ENCODE results near the gene ATF5. TPM values are rescaled to one million over a fixed set of nuclear protein-coding genes. Genes with fewer than 3 reads are reported as not detected.
A peak's percentile ranks its signal among the peaks of the same experiment; 100 is the strongest.

Gene ATF5
- total RNA-seq, 3 donors from 2014 or later = 10.7 to 25.0 (median 16.1) TPM

DNA sequence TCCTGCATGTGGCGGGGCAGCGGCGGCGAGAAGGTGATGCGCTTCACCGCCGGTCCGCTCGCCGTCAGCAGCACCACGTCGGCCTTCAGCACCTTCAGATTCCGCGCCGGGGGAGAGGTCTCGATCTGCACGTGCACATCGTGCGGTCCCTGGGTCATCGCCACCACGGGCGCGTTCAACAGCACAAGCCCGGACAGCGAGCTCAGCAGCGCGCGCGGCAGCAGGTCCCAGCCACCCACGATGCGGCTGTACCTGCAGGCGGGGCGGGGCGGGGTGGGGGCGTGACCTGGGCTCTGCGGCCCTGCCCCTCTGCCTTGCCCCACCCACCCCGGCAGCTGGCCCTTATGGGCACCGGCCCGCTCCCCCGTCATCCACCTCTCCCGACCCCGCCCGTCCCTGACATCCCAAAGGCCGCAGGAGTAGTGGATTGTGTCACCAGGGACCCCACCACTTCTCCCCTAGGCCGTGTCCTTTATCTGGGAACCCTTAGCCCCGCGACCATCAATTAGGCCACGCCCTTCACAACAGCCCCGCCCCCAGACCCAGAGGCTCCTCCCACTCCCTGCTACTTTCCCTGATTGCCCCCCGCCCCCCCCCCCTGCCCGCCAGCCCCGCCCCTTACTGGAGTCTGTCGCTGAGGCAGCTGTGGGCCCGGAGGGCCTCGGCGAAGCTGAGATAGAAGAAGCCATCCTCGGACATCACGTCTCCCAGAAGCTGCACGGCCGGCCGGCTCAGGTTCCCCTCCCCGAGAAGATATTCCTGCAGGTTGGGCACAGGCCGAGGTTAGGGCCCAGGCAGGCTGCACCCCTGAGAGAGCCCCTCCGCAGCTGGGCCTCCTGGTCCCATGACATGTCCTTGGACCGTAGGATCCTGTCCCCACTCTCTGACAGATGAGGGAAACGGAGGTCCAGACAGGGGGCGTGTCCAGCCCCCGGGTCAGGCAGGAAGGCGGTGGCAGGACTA, 38.4 kb upstream of the ATF5 start:
- TF ChIP-seq CTCF (IDR thresholded peaks at IDR 0.05) = no peak
- H3K4me3 ChIP-seq = no peak overlapping the region
- ATAC-seq (peak; percentile 85), DNase-seq (peak; percentile 77 to 81 (median 78))
- H3K4me1 ChIP-seq (ENCODE audit: low read depth) = peaks cover 8% of the 10 kb centered on the region
- H3K9me3 ChIP-seq = no peaks in the 10 kb centered on the region
- intact Hi-C loops (cut with DNase I, micrococcal nuclease) = no loop called here
- no peaks in the 10 kb centered on the region for H3K36me3 ChIP-seq (ENCODE audit: low read depth)

- no peak for ATAC-seq
- Histone ChIP-seq H3K9me3 (no peaks in the 10 kb centered on the region), H3K4me3 (no peak overlapping the region), H3K36me3 (ENCODE audit: low read depth) (no peaks in the 10 kb centered on the region), H3K4me1 (ENCODE audit: low read depth) (peaks cover 8% of the 10 kb centered on the region)
- no peak for TF ChIP-seq CTCF (IDR thresholded peaks at IDR 0.05)
- no peak for DNase-seq
- intact Hi-C loops (cut with DNase I, micrococcal nuclease) = no loop called here
These were observed 37.6 kb upstream of the ATF5 start for GRCh38 chr19:49891393-49891792.

DNA sequence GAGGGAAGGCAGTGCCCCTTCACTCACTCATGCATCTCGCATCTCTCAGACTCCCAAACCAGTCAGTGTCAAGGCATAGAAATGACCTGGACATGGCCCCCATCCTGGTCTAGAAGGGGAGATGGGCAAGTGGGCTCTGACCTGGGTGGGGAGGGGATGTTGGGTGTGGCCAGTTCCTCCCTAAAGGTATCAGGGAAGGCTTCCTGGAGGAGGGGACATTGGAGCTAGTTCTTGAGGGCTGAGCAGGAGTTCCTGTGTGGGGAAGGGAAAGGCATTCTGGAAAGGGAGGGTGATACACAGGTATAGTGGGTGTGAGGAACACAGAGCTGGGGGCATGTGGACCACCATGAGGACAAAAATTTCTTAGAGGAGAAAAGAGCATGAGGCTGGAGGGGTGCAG, 36.3 kb upstream of the ATF5 start:
- Histone ChIP-seq H3K9me3 (no peaks in the 10 kb centered on the region), H3K4me3 (no peak overlapping the region), H3K4me1 (ENCODE audit: low read depth) (peaks cover 11% of the 10 kb centered on the region), H3K36me3 (ENCODE audit: low read depth) (no peaks in the 10 kb centered on the region)
- ATAC-seq (no peak), DNase-seq (no peak)
- intact Hi-C loops (cut with DNase I, micrococcal nuclease) = no loop called here
- no peak for TF ChIP-seq CTCF (IDR thresholded peaks at IDR 0.05)

DNA sequence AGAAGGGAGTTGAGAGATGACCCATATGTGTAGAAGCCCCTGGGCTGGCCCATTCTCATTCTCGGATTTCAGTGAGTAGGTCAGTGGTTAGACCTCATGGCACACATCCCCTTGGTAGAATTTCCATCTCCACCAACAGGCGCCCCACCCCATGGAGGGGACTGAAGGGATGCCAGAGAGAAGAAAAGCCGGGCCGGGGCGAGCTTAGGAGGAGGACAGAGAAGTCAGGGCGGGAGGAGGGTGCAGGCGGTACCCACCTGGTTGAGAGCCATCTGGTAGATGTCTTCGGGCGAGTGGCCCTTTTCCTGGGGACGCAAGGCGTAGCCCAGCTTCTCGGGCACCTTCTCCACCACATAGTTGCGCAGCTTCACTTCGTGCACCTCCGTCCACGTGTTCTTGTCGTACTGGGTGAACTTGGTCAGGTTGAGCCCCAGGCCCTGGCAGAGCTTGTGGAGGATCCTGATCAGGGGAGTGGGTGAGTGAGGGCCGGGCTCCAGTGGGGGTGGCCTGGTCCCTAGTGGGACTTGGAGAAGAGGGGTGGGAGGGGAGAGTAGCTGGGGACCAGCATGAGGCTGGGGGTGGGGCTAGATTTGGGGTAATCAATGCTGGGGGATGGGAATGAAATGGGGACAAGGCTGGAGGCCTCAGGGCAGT, 34.9 kb upstream of the ATF5 start:
- H3K4me3 ChIP-seq = no peak overlapping the region
- no peaks in the 10 kb centered on the region for H3K36me3 ChIP-seq (ENCODE audit: low read depth)
- DNase-seq (no peak), ATAC-seq (no peak)
- H3K9me3 ChIP-seq = no peaks in the 10 kb centered on the region
- intact Hi-C loops (cut with DNase I, micrococcal nuclease) = no loop called here
- TF ChIP-seq CTCF (IDR thresholded peaks at IDR 0.05) = no peak
- peaks cover 11% of the 10 kb centered on the region for H3K4me1 ChIP-seq (ENCODE audit: low read depth)

- Histone ChIP-seq H3K4me1 (ENCODE audit: low read depth) (peaks cover 7% of the 10 kb centered on the region), H3K36me3 (ENCODE audit: low read depth) (no peaks in the 10 kb centered on the region), H3K4me3 (no peak overlapping the region), H3K9me3 (no peaks in the 10 kb centered on the region)
- ATAC-seq (no peak), DNase-seq (no peak)
- TF ChIP-seq CTCF (IDR thresholded peaks at IDR 0.05) = no peak
- intact Hi-C loops (cut with DNase I, micrococcal nuclease) = no loop called here
These were observed 34.0 kb upstream of the ATF5 start for GRCh38 chr19:49894879-49895565.

All from mucosa of descending colon (tissue), 3 donors.